Right lung (tissue), 5 donors: ENCODE results near the gene BFSP2. TPM values are rescaled to one million over a fixed set of nuclear protein-coding genes. Genes with fewer than 3 reads are reported as not detected.
A peak's percentile ranks its signal among the peaks of the same experiment; 100 is the strongest.

Experiments
- DNase-seq, 2 donors: peaks; one replicate each; pipeline ENCODE4 v3.0.0-alpha.2; 2013
- polyA plus RNA-seq, 5 donors: library from polyadenylated mRNA; unstranded; fragments of 120-200 nt; gene quantifications; one replicate each; pipeline versions ENCODE4 v1.2.1 to v1.2.3, GENCODE V29; 2013; ENCODE audit warnings: inconsistent platforms in 1 of 5, low replicate concordance in 1 of 5; ENCODE audit not compliant: insufficient read length in 5 of 5, insufficient read depth in 1 of 5

BFSP2 gene
- polyA plus RNA-seq, 5 donors: not detected

DNA sequence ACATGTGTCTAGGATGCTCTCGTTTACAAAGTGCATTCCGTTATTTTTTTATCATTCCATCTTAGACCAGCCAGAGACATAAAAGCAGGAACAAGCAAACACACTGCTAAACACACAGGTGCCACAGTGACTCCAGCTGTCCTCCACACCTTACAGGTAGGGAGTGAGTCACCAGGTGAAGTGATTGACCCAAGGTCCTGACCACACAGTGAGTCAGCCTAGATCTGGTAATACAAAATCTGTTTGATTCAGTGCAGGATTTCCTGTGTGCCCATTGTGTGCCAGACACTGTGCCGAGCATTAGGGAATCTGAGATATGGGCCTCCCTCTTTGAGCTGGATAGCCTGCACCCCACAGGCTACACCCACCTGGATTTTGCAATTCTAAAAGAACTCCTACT is 16.7 kb upstream of the BFSP2 start:
- no peak for DNase-seq

DNA sequence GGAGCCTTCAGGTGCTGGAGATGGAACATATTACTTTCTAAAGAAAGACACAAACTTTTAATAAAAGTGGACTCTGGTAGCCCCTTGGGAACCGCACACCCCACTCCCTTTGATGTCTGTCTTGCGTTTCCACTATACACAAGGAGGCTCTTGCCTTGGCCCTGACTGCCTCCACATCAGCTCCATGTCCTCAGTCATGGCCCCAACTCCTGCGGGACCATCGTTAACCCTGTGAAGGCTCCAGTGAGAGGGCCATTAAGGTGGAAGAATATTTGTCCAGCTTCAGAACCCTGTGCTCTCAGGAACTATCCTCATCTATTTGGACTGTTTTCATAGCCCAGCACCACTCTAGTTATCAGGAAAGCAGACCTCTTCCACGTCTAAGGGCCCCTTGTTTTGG is 16.1 kb upstream of the BFSP2 start:
- DNase-seq: no peak

DNA sequence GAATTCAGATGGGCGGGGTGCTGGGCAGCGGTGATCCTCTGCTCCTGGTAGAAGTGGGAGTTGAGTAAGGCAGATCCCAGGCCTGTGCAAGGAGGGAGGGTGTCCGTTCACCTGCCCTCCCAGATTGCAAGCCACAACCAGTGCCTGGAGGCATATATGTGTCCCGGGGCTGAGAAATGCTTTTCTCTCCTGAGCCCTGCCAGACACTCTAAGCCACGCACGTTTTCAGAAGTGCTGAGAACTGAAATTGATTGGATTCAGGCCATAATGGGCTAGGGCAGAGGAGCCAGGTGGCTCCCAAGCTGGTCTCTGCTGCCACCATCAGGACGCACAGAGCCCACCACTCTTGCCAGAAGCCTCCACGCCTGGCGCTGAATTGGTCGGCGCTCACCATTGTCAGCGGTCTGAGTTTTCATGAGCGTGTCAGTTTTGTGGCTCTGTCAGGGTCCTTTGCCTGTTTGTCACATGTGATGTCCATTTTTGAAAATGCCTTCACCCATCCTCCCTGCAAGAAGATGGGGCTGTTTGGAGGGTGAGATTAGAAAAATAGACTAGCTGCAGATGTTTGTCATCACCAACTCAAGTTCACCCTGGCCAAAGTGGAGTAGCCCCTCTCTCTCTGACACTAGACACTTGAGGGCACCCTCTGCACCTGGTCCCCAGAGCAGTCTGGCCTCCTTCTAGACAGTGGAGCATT is 15.4 kb upstream of the BFSP2 start:
- peak; percentile 75 to 79 for DNase-seq

DNA sequence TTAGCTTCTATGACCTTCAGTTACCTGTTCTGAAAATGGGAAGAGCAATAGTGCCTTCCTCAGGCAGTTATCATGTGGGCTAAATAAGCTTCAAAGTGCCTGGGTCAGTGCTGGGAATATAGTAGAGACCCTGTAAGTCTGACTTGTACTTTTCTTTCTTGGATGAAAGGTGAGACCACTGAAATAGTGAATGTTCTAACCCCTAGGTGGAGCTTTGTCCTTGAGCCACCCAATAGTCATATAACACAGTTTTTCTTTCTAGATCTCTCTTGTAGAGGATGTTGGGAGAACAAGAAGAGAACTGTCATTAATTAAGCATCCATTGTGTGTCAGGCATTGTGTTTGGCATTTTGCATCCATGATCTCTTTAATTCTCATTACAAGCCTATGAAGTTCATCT is 13.0 kb upstream of the BFSP2 start:
- DNase-seq: no peak

DNA sequence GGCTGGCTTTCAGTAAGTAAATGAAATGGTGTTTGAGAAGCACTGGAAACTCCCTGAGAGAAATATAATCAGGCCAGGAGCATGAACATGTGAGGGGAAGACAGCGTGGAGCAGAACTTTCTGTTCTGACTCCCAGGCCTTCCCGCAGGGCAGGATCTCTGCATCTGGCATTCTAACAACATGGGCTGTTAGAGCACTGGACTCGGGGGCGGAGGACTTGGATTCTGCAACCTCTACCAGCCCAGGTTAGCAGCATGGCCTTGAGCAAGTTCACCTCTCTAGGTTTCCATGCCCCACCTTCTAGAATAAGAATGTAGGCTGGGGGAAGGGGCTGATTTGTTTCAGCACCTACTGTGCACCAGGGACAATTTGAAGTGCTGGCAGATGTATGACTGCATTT is 12.5 kb upstream of the BFSP2 start:
- DNase-seq: no peak

DNA sequence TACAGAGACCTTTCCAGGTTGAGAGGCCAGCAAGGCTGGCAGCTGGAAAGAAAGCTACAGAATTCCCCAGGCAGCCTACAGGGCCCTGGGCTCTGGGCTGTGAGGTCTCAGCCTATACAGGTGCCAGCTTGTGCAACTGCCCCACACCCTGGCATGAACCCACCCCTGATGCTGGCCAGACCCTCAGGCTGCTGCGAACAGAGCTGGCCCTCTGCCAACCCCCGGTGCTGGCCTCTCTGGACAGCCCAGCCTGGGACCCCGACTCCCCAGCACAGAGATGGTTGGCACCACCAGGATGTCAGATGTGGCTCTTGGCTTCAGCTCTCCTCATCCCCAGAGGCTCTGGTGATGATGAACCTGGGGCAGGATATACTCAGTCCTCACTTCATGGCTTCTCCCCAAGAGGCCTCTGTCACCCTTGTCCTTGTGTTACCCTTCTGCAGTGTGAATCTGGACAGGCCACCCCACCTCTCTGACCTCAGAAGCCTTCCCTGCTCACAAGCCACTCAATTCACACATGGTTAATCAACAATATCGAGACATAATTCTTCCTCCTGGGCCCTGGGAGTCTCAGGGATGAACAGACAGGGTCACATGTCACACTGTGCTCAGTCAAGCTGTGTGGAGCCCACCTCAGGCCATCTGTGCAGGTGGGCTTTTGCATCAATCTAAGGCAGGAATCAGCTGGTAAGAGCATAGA is 11.0 kb upstream of the BFSP2 start:
- no peak for DNase-seq

DNA sequence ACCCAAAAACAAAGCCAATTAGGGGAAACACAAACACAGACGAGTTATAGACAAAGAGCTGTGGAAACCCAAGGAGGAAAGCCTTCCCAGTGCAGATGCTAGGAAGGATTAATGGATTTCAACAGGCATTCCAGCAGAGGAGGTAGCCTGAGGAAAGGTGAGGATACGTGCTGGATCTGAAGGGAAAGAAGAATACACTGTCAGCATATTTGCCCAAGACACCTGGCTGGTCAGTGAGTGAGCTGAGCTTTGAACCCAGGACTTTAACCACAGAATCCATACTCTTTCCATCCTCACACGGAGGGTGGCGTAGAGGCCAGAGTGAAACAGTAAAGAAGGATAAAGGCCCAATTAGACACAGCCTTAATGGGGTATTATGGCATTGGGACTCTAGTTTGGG is 9.1 kb upstream of the BFSP2 start:
- no peak for DNase-seq

DNA sequence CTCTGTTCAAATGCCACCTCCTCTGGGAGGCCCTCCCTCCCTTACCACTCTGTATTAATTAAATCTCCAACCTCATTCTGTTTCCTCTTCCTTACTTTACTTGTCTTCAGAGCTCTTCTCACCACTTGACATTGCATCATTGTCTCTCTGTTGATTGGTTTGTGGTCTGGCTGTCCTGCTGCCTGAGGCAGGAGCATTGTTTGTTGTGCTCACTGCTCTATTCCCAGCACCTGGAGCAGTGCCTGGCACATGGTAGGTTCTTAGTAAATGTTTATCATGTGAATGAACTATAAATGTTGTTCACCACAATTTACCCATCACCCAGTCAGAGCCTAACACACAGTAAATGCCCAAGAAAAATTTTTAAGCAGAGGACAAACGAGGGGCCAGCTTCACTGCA is 6.7 kb upstream of the BFSP2 start:
- DNase-seq: no peak

DNA sequence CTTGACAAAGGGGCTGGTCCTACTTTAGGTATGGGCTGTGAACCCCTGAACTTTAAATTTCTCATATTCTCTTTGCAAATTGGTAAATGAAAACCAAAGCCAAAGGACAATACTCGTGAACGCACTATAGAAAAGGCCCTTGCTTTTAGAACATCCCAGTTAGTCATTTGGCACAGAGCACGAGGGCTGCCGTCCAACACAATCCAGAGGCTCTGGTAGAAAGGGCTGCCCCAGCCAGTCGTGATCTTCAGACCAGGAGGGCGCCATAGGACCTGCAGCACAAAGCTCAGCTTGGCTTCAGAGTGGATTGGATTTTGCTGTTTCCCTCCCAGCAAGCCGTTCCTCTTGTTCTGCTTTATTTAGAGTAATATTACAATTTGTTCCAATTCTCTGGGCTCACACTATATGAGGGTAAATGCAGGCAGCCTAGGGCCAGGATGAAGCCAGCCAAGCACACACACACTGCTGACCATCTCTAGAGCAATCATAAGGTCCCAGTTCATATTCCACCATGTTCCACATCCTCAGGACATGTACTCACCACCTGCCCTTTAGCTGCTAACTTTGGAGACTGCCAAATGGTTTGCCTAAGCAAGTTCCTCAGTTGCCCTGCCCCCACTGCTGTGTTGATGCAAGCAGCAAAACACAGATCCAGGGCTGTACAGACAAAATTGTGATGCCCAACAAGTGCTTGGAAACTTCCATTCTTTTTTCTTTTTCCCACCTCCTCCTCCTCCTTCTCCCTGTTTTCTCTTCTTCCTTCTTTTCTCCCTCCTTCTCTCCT is 6.0 kb upstream of the BFSP2 start:
- DNase-seq: no peak

DNA sequence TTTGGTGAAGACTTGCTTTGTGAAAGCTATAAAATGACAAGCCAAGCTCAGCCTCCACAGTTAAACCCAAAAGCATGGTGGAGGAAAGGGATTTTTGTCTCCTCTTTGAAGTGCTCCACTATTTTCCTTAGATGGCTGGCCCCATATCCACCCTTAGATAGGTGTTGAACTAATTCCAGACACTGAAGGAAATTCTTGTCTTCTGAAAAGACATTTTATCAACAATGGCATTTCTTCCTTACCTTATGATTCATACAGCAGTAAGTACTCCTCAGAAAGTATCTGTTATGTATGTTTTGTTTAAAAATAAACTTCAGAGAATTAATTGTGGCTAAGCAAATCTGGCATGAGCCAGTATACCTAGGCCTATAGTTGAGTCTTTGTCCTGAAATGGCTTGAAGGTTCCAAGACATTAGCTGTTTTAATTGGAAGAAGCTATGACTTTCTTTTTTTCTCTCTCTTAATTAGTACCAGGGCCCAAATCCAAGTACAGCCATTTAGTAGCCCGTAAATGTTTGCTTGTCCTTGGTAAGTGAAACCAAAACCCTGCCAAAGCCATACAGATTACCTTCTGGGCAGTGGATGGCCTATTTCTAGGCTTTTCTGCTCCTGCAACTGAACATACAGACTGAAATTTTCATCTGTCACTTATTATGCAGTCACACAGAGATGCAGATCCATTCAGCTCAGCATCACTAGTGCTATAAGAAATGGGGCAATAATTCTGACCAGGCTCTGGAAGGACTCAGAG is 5.1 kb upstream of the BFSP2 start:
- no peak for DNase-seq

DNA sequence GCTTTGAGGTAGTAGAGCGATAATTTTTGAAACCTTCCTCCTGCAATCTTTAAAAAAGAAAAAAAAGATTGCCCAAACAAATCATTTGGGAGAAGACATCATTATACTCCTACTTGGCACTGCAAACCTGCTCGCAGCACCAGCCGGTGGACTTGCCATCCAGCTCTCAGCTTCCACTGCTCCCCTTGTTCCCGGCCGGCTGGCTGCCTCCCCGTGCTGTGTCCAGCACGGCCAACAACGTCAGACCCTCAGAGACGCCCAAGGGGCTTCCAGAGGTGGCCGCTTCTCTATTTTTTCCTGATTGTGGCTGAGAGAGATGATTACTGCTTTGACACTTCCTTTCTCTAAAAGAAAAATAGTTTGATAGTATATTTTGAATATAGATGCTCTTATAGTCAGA is 3.0 kb upstream of the BFSP2 start:
- DNase-seq: no peak

DNA sequence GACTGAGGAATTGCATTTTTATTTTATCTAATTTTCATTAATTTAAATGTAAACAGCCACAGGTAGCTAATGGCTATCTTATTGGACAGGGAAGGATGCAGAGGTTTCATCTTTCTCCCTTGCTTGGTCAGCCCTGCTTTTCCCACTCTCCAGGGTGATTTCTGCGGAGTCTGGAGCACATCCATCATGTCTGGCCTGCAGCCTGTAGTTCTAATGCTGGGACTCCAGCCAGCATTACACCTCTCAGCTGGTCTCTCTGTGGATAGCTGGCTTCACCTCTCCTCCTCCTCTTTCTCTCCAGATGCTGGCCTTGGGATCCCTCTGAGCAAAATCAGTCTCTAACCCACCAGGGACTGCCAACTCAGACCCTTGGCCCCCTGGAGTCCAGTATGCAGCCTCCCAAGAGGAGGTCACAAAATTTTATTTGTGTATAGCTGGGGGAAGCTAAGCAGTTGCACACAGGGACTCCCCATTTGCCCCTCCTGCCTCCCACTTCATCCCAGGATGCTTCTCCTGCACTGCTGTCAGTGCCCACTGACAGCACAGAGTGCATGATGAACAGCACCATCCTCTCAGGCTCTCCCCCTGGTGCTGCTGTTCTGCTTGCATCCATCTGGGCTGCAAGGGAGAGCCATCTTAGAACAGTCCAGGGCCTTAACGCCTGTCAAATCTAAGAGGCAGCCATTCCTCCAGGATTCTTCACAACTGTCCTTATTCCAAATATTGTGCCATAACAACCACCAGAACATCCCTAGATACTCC is 1.7 kb downstream of the BFSP2 start:
- DNase-seq: no peak

DNA sequence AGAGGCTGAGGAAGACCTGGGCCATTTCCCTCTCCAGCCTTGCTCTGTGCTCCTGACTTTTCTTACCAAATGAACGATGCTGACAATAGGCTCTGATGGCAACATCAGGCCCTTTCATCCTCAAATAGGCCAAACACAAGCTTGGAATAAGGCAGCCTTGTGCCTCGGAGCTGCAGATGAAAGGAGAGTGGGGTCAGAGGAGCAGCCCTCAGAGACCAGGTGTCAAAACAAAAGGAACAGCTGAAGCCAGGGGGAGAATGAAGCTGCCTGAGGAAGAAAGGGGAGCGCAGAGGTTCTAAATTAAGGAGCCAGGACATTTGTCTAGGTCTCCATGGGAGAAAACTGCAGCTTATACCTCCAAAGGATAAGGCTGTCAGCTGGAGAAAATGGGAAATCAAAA is 5.1 kb downstream of the BFSP2 start:
- DNase-seq: no peak

DNA sequence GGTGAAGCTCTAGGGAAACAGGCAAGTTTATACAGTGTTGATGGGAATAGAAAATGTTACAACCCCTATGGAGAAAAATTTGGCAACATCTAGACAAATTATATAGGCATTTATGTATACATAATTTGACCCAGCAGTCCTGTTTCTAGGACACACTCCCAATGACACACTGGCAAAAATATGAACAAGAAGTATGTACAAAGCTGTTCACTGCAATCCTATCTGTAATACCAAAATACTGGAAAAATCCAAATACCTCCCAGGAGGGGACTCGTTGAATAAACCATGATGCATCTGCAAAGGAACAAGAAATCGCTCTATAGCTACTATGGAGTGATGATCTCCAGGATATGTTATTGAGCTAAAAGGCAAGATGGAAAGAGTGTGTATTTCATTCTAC is 8.5 kb downstream of the BFSP2 start:
- DNase-seq: no peak

DNA sequence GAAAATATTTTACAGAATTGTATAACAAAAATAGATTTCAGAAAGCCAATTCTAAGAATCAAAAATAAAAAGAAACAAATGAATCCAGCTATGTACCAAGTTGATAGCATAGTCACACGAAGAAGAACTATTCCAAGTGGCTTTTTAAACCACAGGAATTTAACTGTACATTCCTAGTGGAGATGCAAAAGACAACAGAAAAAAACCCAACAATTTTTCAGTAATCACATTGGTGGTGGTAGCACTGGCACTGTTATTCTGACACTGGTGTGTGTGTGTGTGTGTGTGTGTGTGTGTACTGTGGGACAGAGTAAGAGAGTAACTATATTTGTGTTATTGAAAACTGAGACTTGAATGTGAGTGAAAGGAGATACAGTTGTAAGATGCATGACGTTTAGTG is 9.1 kb downstream of the BFSP2 start:
- DNase-seq: no peak

DNA sequence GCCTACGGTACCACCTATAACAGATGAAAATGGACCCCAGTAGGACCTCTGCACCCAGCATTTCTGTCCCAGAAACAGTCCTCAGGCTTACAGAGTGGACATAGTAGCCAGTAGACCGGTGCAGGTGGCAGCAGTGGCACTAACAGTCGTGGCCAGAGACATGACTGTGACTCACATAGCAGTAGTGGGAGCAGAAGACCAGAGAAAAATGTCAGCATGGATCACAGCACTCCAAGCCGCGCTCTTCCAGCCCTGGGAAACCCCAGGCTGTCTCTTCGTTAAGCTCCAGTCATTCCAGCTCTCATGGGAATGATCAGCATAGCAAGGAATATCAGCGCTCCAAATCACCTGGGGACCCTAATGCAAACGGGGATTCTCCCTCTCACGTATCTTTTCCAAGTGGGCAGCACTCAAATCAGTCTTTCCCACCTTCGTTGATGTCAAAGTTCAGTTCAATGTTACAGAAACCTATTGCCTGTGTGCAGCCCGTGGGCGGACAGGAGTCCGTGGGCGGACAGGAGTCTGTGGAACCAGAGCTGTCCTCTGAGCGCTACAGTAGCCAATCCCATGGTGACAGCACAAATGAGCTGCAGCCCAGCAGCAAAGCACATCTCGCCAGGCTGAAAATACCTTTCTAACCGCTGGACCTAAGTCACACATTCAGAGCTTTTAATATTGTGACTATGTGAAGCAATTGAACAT is 10.5 kb downstream of the BFSP2 start:
- no peak for DNase-seq

DNA sequence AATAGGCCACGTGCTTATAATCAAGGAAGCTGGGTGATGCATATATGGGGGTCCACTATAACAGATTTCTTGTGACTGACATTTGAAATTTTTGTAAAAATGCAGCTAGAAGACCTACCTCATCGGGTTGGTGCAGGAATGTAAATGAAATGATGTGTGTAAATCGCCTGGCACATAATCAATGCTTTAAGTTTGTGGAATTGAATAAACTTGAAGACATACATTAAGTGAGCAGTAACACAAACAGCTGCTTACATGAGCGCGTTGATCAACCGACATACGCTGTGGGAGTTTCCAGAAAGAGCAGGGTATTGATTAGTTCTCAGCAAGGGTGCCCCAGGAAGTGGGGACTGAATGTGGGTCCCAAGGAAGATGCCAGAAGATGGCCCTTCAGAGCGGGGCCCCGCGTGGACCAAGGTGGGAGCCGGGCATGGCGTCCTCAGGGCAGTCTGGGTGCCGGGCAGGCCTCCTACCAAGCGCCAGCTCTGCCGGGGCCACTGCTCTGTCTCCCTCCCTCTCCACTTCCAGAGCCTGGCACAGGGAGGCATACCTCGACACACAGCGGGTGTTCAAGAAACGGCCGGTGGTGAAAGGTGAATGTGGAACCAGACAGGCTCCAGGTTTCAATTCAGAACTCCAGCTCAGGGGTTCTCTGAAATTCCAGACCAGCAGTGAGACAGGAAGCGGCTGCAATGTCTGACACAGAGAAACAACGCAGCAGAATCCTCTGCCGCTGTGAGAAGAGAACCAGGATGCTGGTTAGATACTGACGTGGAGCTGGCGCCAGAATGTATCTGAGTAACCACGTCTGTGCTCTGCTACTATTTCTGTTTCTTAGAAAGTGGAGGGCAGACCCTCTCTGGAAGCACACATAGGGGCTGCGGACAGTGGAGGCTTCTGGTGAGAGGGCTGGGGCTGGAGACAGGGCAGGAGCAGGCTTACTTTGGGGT is 12.6 kb downstream of the BFSP2 start:
- peak; percentile 60 to 73 for DNase-seq

DNA sequence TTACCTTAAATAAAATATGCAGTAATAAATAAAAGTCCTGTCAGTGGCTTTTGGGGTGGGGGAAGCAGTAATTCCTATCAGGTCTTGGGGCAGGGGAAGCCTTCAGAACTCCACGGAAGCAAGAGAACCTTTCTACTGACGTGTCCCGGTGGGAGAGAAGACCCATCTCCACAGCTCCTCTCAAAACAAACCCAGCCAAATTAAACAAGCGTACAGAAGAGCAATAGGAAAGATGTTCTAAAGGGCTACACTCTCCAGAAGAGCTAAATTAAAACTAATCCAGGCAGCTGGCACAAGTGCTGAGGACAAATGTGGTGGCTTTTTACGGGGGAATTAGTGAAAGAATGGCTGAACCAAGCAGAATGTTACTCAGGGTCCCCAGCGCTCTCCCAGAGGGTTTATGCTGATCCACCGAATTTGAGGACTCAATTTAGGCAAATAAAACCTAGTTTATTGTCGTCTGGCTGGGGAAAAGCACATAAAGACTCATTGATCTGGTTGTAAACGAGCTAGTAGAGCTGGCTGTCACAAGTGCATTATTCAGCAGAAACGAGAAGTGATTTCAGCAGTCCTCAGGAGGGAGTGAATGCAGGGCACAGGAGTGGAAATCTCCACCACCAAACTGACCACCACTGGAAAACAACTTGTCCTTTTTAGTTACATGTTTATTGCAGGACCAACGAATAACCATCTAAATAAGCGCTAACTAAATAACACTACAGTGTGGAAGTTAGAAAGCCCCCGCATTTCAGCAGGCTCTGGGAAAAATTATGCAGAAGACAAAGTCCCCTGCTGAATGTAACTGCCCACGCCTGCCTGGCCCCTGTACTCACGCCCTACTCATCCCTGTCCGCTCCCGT is 13.5 kb downstream of the BFSP2 start:
- peak; percentile 44 to 61 for DNase-seq

DNA sequence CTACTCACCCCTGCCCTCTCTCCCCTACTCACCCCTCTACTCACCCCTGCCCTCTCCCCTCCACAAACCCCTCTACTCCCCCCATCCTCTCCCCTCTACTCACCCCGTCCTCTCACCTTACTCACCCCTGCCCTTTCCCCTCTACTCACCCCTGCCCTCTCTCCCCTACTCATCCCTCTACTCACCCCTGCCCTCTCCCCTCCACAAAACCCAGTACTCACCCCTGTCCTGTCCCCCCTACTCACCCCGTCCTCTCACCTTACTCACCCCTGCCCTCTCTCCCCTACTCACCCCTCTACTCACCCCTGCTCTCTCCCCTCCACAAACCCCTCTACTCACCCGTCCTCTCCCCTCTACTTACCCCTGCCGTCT is 14.2 kb downstream of the BFSP2 start:
- DNase-seq: no peak
